HG03469 (cell line): ENCODE results near the gene IL17RA.
"Not testable (repeated sequence)": the region's sequence is repeated elsewhere in the genome, so short reads cannot be mapped to it uniquely, and the experiment has no call there.

ENCODE experiments used
- ATAC-seq: cut with Tn5 transposase; IDR thresholded peaks from one replicate; pipeline ENCODE4 v1.9.1; 2021; ENCODE audit warnings: mild to moderate bottlenecking, moderate library complexity, moderate number of reproducible peaks; ENCODE audit not compliant: unreplicated experiment

Gene IL17RA

GRCh38 chr22:17084554-17085276 lies at the start of gene IL17RA:
Gene IL17RA, plus strand, starts transcription at chr22:17085000. Its CDS starts 92 bp downstream, at chr22:17085092.
- peak; percentile 62 for ATAC-seq

GRCh38 chr22:17035246-17035645 lies 49.6 kb upstream of the IL17RA start:
- ATAC-seq: no peak

- not testable (repeated sequence) for ATAC-seq
These were observed 48.6 kb upstream of the IL17RA start for GRCh38 chr22:17035976-17036841.

GRCh38 chr22:17036842-17037711 lies 47.7 kb upstream of the IL17RA start:
- not testable (repeated sequence) for ATAC-seq

GRCh38 chr22:17043521-17043920 lies 41.3 kb upstream of the IL17RA start:
- no peak for ATAC-seq

GRCh38 chr22:17046566-17047348 lies 38.0 kb upstream of the IL17RA start:
- no peak for ATAC-seq

- ATAC-seq: no peak
These were observed 37.1 kb upstream of the IL17RA start for GRCh38 chr22:17047656-17048055.

- no peak for ATAC-seq
These were observed 28.7 kb upstream of the IL17RA start for GRCh38 chr22:17056058-17056457.

- no peak for ATAC-seq
These were observed 28.0 kb upstream of the IL17RA start for GRCh38 chr22:17056807-17057206.

GRCh38 chr22:17057959-17058814 lies 26.6 kb upstream of the IL17RA start:
- no peak for ATAC-seq

GRCh38 chr22:17060126-17060525 lies 24.7 kb upstream of the IL17RA start:
- ATAC-seq: no peak

- ATAC-seq: no peak
These were observed 21.2 kb upstream of the IL17RA start for GRCh38 chr22:17063411-17064106.

- no peak for ATAC-seq
These were observed 20.2 kb upstream of the IL17RA start for GRCh38 chr22:17064498-17065100.

- ATAC-seq: no peak
These were observed 19.4 kb upstream of the IL17RA start for GRCh38 chr22:17065433-17065832.

GRCh38 chr22:17072877-17073276 lies 11.9 kb upstream of the IL17RA start:
- no peak for ATAC-seq

GRCh38 chr22:17074648-17075002 lies 10.2 kb upstream of the IL17RA start:
- no peak for ATAC-seq

- ATAC-seq: no peak
These were observed 7.5 kb upstream of the IL17RA start for GRCh38 chr22:17077255-17077654.

GRCh38 chr22:17079572-17079971 lies 5.2 kb upstream of the IL17RA start:
- no peak for ATAC-seq
